B cell (primary cell): Measurements from ENCODE around the gene NPC1. TPM values are rescaled to one million over a fixed set of nuclear protein-coding genes. Genes with fewer than 3 reads are reported as not detected.

Experiments
- ATAC-seq: fragments of 200-7000 bp; cut with Tn5 transposase; one replicate; pipeline ENCODE4 v1.10.0; 2021; ENCODE audit warnings: low read depth, mild to moderate bottlenecking, moderate number of reproducible peaks, moderate library complexity
- CTCF ChIA-PET: fragments of 350-600 bp; sonication (Branson Sonifier 250); formaldehyde crosslinking; loops from one replicate; lab custom pipeline; 2021; ENCODE audit warnings: antibody characterized with exemption, inconsistent platforms; lab: Charles Lee
- POLR2A ChIA-PET: fragments of 350-600 bp; sonication (Branson Sonifier 250); formaldehyde crosslinking; loops from one replicate; lab custom pipeline; 2021; ENCODE audit warnings: antibody characterized with exemption; lab: Charles Lee
- DNase-seq: peaks from one replicate; pipeline ENCODE4 v3.0.0; 2013
- H2AFZ ChIP-seq: 2 replicates; pipeline ENCODE4 v1.6.1; 2012; ENCODE audit warnings: mild to moderate bottlenecking, low read depth, low read length; ENCODE audit not compliant: insufficient read depth, poor library complexity, severe bottlenecking
- H3K27ac ChIP-seq, 2 donors: 1 replicate in 1 of 2; 2 replicates in 1 of 2; pipeline ENCODE4 v1.5.1; 2012 to 2013; ENCODE audit warnings: low read length in 2 of 2, mild to moderate bottlenecking in 2 of 2, moderate library complexity in 1 of 2
- H3K27me3 ChIP-seq, 4 experiments: fragments of 200-600 bp in 1 of 4; sonication (generic) in 1 of 4; replicated peaks in 1 of 4; 1 replicate in 2 of 4; 2 replicates in 2 of 4; pipeline versions ENCODE4 v1.6.1 to v1.7.0; 2013 to 2016; ENCODE audit warnings: low read length in 3 of 4, mild to moderate bottlenecking in 2 of 4, mixed read lengths in 1 of 4, moderate library complexity in 1 of 4; ENCODE audit not compliant: insufficient read depth in 4 of 4, control insufficient read depth in 3 of 4; ENCODE audit errors: control extremely low read depth in 1 of 4
- H3K36me3 ChIP-seq, 2 experiments: replicated peaks in 1 of 2; 1 replicate in 1 of 2; 2 replicates in 1 of 2; pipeline versions ENCODE4 v1.6.1 to v1.7.1; 2013; ENCODE audit warnings: low read length in 1 of 2; ENCODE audit not compliant: insufficient read depth in 2 of 2, control insufficient read depth in 1 of 2; ENCODE audit errors: control extremely low read depth in 1 of 2, extremely low read depth in 1 of 2
- H3K4me1 ChIP-seq, 2 donors: fragments of 200-600 bp in 1 of 2; sonication (generic) in 1 of 2; 1 replicate in 1 of 2; 2 replicates in 1 of 2; pipeline versions ENCODE4 v1.5.1 to v1.6.1; 2013 to 2017; ENCODE audit warnings: low read length in 2 of 2; ENCODE audit not compliant: control insufficient read depth in 2 of 2, insufficient read depth in 2 of 2
- H3K4me2 ChIP-seq: replicated peaks from 2 replicates; pipeline ENCODE3; 2012; ENCODE audit warnings: mild to moderate bottlenecking, low read depth, low read length; ENCODE audit not compliant: poor library complexity, severe bottlenecking
- H3K4me3 ChIP-seq, 5 experiments: fragments of 200-600 bp in 1 of 5; sonication (generic) in 1 of 5; 1 replicate in 3 of 5; 2 replicates in 2 of 5; pipeline versions ENCODE4 v1.5.1 to v1.7.0; 2011 to 2016; ENCODE audit warnings: low read length in 4 of 5, mild to moderate bottlenecking in 4 of 5, low read depth in 2 of 5, control low read depth in 1 of 5, moderate library complexity in 1 of 5; ENCODE audit not compliant: insufficient read depth in 1 of 5; ENCODE audit errors: control extremely low read depth in 1 of 5, extremely low read depth in 1 of 5
- H3K79me2 ChIP-seq: fragments of 200-600 bp; sonication (generic); one replicate; pipeline ENCODE4 v1.6.0; 2016; ENCODE audit warnings: low read length; ENCODE audit not compliant: control insufficient read depth, insufficient read depth
- H3K9ac ChIP-seq: fragments of 200-600 bp; sonication (generic); 2 replicates; pipeline ENCODE4 v1.6.1; 2017; ENCODE audit warnings: mild to moderate bottlenecking, low read length, moderate library complexity
- H3K9me3 ChIP-seq, 3 donors: one replicate each; pipeline versions ENCODE4 v1.6.1 to v1.7.1; 2013; ENCODE audit warnings: low read length in 2 of 3; ENCODE audit not compliant: control insufficient read depth in 2 of 3, insufficient read depth in 1 of 3; ENCODE audit errors: control extremely low read depth in 1 of 3
- H4K20me1 ChIP-seq: 2 replicates; pipeline ENCODE4 v1.6.0; 2012; ENCODE audit warnings: mild to moderate bottlenecking, low read length; ENCODE audit not compliant: insufficient read depth, control insufficient read depth, poor library complexity, severe bottlenecking
- H3K27ac Mint-ChIP-seq: one replicate; pipeline ENCODE4 v1.8.0; 2021; ENCODE audit warnings: mixed read lengths
- H3K27me3 Mint-ChIP-seq: one replicate; pipeline ENCODE4 v1.8.0; 2021; ENCODE audit warnings: mixed read lengths
- H3K4me1 Mint-ChIP-seq: one replicate; pipeline ENCODE4 v1.8.0; 2021; ENCODE audit warnings: mixed read lengths
- H3K4me3 Mint-ChIP-seq: one replicate; pipeline ENCODE4 v1.8.0; 2021; ENCODE audit warnings: mixed read lengths
- H3K9me3 Mint-ChIP-seq: one replicate; pipeline ENCODE4 v1.8.0; 2022; ENCODE audit warnings: mixed read lengths; ENCODE audit not compliant: insufficient read depth
- EZH2 ChIP-seq: IDR thresholded peaks from 2 replicates; pipeline ENCODE4 v1.6.1; 2012; ENCODE audit warnings: borderline replicate concordance, low read depth, mild to moderate bottlenecking, moderate library complexity, low read length; ENCODE audit not compliant: insufficient read depth, poor library complexity, severe bottlenecking
- WGBS: methylation state at CpG from one replicate; pipeline ENCODE4 v1.1.5; 2013; ENCODE audit warnings: missing lambda C conversion rate; ENCODE audit not compliant: insufficient coverage; 5-methylcytosine and 5-hydroxymethylcytosine counted together
- intact Hi-C: fragments of 100-400 bp; cut with micrococcal nuclease; formaldehyde crosslinking; loops from one replicate; pipeline ENCODE4 v1.10.0; 2022
- polyA plus RNA-seq: library from polyadenylated mRNA; depleted of rRNA; stranded (reverse); fragments of >200 nt; gene quantifications from 2 replicates; pipeline ENCODE4 v1.2.3, GENCODE V29; 2012
- total RNA-seq, 2 donors: library from RNA; stranded (reverse); fragments of 120-200 nt in 1 of 2; gene quantifications; 1 replicate in 1 of 2; 2 replicates in 1 of 2; pipeline versions ENCODE4 v1.2.3 to v1.2.4, GENCODE V29; 2013 to 2022
- TF ChIP-seq, protein P1 (sequence below): fragments of 200-600 bp; IDR thresholded peaks from one replicate; pipeline ENCODE4 v1.8.0; 2022; ENCODE audit warnings: antibody characterized with exemption, mild to moderate bottlenecking

NPC1 gene
- total and polyA plus RNA-seq, 2 donors (not counting 1 experiment from before 2014, with no cell fraction given) = 17.5 to 44.4 TPM

DNA sequence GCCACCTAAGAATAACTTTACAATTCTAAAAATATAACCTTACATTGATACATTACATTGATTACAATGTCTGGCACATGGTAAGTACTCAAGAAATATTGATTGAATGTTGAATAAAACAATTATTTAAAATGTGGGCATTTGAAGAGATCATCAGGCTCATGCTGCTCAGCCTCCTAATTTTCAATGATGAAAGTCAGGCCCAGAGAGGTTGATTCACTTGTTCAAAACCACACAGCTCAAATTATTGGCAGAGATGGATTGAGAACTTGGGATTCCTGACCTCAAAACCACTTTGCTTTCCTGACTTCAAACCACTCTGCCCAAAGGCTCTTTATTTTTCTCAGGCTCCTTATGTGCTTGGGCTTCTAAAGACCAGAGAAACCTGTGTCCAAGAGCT, 41.7 kb upstream of the NPC1 start:
- no peak overlapping the region for H3K9ac ChIP-seq
- POLR2A ChIA-PET = no interaction called here
- Mint-ChIP-seq H3K9me3 (no peaks in the 10 kb centered on the region), H3K27me3 (peaks cover 8% of the 10 kb centered on the region), H3K4me1 (no peaks in the 10 kb centered on the region), H3K4me3 (no peak overlapping the region), H3K27ac (no peak overlapping the region)
- intact Hi-C loops = no loop called here
- no peak for ATAC-seq
- no peak overlapping the region for H3K27ac ChIP-seq
- CTCF ChIA-PET = interaction anchor here (1.0 kb wide), 1 partner anchor 186 kb away, joined by 3 read pairs; no protein-coding TSS in a partner anchor
- H3K9me3 ChIP-seq = no peaks in the 10 kb centered on the region
- H2AFZ ChIP-seq = no peak overlapping the region
- no peaks in the 10 kb centered on the region for H4K20me1 ChIP-seq
- no peaks in the 10 kb centered on the region for H3K36me3 ChIP-seq
- DNase-seq = no peak
- no peaks in the 10 kb centered on the region for H3K4me1 ChIP-seq
- no peaks in the 10 kb centered on the region for H3K27me3 ChIP-seq
- no peak overlapping the region for H3K4me2 ChIP-seq
- H3K4me3 ChIP-seq = no peak overlapping the region
- no peaks in the 10 kb centered on the region for H3K79me2 ChIP-seq
- TF ChIP-seq, protein P1, sequence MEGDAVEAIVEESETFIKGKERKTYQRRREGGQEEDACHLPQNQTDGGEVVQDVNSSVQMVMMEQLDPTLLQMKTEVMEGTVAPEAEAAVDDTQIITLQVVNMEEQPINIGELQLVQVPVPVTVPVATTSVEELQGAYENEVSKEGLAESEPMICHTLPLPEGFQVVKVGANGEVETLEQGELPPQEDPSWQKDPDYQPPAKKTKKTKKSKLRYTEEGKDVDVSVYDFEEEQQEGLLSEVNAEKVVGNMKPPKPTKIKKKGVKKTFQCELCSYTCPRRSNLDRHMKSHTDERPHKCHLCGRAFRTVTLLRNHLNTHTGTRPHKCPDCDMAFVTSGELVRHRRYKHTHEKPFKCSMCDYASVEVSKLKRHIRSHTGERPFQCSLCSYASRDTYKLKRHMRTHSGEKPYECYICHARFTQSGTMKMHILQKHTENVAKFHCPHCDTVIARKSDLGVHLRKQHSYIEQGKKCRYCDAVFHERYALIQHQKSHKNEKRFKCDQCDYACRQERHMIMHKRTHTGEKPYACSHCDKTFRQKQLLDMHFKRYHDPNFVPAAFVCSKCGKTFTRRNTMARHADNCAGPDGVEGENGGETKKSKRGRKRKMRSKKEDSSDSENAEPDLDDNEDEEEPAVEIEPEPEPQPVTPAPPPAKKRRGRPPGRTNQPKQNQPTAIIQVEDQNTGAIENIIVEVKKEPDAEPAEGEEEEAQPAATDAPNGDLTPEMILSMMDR = no peak

DNA sequence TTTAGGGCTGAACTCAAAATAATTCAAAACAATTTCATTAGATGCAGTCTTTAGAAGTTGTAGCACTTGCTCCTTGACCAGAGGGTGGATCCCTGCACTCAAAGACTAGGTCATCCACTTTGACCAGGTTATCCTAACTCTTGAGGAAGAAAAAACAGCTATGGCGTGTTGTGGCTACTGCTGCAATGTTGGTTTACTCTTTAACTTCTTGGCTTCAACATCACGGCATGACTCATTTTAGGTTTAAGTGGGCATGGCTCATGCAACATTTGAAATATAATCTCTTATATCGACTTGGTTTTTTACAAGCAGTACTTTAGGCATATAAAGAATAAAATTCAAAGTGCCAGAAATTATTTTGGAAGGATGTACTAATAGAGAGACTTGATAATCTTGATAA, 41.0 kb upstream of the NPC1 start:
- Mint-ChIP-seq H3K4me3 (no peak overlapping the region), H3K27me3 (peaks cover 12% of the 10 kb centered on the region), H3K4me1 (no peaks in the 10 kb centered on the region), H3K9me3 (no peaks in the 10 kb centered on the region), H3K27ac (no peak overlapping the region)
- WGBS = 100% methylated on average over 1 of the region's 3 CpGs
- ATAC-seq (no peak), DNase-seq (no peak)
- Histone ChIP-seq H4K20me1 (no peaks in the 10 kb centered on the region), H3K79me2 (no peaks in the 10 kb centered on the region), H3K27me3 (no peaks in the 10 kb centered on the region), H3K4me3 (no peak overlapping the region), H3K9ac (no peak overlapping the region), H2AFZ (no peak overlapping the region), H3K4me2 (no peak overlapping the region), H3K27ac (no peak overlapping the region), H3K9me3 (no peaks in the 10 kb centered on the region), H3K4me1 (no peaks in the 10 kb centered on the region), H3K36me3 (no peaks in the 10 kb centered on the region)
- no peak for TF ChIP-seq EZH2
- TF ChIP-seq, protein P1 = no peak
- ChIA-PET CTCF (interaction anchor here (1.9 kb wide), 1 partner anchor 13 kb away, joined by 6 read pairs; no protein-coding TSS in a partner anchor), POLR2A (no interaction called here)
- intact Hi-C loops = no loop called here
